Measurements from ENCODE around the gene ACSF3. TPM values are rescaled to one million over a fixed set of nuclear protein-coding genes. Genes with fewer than 3 reads are reported as not detected.

ACSF3 gene
- total RNA-seq, 1 donor from 2014 or later, result 21.7 TPM

DNA sequence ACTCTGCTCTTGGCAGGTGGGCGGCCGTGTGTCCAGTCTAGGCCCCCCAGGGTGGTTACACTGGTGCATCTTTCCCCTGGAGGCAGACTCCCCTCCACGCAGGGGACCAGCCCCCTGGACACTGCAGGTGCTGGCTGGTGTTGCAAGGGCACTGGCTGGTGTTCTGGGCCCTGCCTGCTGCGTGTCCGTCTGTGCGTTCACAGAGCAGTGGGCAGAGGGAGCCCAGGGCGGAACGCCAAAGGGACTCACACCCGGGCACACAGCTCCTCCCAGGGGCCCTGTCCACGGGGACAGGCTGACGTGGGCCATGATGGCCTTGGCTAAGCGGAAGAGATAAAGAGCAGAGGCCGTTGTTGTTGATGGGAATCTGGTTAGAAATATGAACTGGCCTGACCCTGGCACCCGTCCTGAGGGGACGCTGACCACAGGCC lies 27.3 kb downstream of the ACSF3 start:
- DNase-seq (ENCODE audit: extremely low read depth, low read depth, low spot score), result no peak

DNA sequence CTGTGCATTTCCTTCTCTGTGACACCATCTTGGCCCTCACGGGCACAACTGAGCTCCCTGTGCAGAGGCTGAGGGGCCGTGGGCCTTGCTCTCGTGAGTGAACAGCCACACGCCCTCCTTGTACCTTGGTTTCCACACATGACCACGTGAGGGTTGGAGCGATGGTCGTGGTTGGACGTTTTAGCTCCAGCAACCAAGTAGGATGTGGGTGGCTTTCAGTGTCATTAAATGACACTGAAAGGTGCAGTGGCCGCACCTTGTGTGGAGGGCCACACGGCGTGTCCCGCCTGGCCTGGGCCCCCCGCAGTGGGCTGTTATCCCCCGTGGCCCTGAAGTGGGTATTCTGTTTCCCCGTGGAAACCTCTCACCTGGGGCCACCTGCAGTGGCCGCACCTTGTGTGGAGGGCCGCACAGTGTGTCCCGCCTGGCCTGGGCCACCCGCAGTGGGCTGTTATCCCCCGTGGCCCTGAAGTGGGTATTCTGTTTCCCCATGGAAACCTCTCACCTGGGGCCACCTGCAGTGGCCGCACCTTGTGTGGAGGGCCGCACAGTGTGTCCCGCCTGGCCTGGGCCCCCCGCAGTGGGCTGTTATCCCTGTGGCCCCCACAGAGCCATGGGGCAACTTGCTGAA lies 28.2 kb downstream of the ACSF3 start:
- no peak for DNase-seq (ENCODE audit: extremely low read depth, low read depth, low spot score)

DNA sequence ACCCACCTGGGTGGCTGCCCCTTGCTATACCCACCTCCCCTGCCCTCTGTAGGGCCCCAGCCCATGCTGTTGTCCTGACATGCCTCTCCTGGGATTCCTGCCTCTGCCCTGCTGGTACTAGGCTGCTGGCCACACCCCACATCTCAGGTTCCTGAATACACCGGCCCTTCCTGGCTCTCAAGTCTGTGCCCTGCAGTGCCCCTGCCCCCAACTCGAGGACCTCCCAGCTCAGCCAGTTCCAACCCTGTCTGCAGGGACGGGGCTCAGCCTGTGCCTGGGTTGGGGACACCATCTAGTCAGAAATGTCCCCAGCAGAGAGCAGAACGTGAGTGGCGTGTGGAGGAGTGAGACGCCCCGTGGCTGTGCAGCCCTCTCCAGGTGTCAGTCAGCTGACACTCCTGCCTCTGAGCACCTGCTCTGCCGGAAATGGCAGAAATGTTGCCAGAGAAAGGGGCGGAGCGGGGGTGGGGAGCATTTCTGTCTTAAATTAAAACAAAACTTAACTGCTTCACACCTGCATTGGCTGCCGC lies 28.7 kb downstream of the ACSF3 start:
- DNase-seq (ENCODE audit: extremely low read depth, low read depth, low spot score), result no peak

DNA sequence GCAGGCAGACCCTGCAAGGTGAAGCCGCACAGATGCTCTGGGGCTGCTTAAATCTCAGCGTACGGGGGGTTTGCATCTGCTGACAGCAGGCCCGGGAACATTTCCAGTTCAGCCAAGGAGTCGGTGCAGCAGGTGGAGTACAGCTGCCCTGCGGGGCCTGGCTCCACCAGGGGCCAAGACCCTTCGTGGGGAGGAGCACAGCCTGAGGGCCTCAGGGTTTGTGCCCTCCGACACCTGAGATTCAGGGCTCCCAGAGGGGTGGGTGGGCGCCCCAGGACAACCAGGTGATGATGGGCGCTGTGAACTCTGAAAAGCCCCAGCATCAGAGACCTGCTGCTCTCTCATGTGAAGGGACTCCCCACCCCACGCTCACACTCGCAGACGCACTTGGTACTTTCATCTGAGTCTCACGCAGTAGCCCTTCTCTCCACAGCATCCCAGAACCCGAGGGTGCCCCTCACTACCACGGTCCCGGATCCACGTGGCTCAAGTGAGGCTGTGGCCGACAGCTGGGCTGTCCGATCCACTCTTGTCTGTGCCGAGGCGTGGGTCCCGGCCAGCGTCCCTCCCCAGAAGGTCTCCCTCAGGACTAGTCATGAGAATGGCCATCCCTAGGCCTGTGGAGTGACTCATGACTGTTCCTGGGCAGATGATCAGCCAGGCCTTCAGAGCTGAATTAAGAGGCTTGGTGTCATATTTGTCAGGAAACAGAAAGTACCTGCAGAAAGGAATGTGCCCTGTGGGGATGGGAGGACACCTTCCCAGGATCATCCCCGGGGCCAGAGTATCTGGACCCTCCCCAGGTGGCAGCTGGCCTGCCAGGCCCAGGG lies 29.6 kb downstream of the ACSF3 start:
- DNase-seq (ENCODE audit: extremely low read depth, low read depth, low spot score), result no peak

DNA sequence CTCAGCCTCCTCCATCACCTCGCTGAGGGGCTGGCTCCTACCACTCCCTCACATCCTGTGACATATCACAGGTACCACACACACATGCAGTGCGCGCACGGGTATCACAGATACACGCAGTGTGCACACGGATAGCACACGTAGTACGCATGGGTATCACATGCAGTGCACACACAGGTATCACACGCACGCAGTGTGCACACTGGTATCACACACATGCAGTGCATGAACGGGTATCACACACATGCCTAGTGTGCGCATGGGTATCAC lies 30.1 kb downstream of the ACSF3 start:
- no peak for DNase-seq (ENCODE audit: extremely low read depth, low read depth, low spot score)

DNA sequence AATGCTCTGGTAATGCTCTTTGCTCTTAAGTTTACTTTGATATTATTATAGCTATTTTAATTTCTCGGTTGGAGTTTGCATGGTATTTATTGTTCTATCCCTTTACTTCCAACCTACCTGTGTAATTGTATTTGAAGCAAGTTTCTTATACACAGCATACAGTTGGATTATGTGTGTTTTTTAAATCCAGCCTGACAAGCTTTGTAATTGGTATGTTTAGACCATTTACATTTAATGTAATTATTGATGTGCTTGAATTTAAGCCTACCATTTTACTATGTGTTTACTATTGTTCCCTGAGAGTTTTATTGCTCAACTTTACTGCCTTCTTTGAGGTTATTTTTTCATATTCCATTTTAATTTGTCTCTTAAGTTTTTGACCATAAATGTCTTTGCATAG lies 35.7 kb downstream of the ACSF3 start:
- no peak for DNase-seq (ENCODE audit: extremely low read depth, low read depth, low spot score)

DNA sequence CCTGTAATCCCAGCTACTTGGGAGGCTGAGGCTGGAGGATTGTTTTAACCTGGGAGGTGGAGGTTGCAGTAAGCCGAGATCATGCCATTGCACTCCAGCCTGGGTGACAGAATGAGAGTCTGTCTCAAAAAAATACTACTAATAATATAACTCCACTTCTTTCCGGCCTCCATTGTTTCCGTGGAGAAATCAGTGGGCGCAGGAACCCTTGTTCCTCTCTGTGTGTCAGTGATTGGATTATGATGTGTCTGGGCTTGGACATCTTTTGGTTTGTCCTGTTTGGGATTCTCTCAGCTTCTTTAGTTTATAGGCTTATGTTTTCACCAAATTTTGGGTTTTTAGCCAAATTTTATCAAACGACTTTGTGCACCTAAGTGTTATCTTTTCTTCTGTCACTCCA lies 36.8 kb downstream of the ACSF3 start:
- DNase-seq (ENCODE audit: extremely low read depth, low read depth, low spot score), result no peak

DNA sequence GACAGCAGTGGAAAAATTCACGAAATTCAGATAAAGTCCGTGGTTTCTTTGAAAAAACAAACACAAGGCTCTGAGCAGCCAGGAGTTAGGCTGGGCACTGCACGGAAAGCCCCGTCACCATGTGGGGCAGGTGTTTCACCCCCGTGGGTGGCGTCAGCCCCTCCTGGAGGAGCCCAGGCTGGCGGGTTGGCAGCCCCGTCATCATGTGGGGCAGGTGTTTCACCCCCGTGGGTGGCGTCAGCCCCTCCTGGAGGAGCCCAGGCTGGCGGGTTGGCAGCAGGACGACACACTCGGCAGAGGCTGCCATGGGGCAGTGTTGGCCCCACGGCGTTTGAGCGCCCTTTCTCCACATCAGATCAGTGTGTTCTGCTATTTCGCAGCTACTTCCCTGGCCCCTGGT lies 38.1 kb downstream of the ACSF3 start:
- no peak for DNase-seq (ENCODE audit: extremely low read depth, low read depth, low spot score)

DNA sequence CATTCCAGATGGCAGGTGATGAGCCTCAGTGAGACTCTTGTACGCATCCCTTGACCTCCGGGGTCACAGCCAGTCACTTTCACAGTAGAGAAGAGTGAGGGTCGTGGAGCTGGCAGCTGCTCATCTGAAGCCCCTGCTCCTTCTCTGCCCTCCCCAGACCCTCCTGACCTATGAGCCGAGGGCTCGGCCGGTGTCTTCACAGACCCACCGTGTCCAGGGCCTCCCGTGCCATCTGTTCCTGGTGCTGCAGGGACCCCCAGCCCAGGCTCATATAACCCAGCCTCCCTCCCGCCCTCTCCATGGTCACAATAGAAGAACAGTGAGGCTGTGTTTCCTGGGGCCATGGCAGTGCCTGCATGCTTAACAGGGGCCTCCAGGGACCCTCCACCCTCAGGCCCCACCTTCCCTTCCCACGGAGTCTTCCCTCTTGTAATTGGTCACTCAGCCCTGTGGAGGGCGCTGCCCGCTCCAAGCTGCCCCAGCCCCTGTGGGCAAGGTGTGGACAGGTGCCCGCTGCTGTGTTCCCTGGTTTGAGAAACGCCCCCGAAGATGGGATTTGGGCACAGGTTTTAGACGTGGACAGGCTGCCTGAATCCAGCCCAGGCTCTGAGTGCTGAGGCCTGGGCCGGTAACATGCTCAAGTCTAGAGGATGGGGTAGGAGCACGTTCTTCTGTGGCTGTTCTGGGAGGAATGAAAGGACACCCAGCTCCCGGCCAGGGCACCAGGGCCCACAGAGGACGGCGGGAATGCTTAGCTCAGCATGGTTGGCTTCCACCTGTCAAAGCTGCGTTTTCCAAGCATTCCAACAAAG lies 38.7 kb downstream of the ACSF3 start:
- no peak for DNase-seq (ENCODE audit: extremely low read depth, low read depth, low spot score)

DNA sequence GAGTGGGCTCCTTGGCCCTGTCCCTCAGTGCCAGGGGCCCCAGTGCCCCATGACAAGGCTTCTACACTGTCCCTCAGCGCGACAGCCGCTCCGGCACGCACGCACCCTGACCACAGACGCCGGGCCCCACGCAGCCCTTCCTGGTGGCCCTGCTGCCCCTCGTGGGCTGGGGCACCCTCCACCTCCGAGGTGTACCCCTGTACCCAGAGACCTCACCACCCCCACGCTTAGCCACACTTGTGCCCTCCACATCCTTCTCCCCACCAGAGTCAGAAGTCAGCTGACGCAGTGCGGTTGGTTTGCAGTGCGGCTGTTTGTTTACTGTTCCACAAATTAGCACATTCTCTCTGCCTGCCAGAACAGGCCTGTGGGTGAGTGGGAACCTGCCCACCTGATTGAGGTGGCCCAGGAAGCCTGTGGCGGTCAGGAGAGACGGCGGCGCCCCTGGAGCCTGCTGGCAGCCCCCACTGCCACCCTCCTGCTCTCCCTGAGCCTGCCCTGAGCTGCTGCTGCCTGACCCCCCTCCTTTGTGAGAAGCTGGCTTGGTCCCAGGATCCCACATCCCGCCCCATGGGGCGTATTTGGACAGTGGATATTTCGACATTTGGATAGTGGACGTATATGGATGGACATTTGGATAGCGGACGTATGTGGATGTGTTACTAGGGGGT lies 39.9 kb downstream of the ACSF3 start:
- DNase-seq (ENCODE audit: extremely low read depth, low read depth, low spot score), result no peak

DNA sequence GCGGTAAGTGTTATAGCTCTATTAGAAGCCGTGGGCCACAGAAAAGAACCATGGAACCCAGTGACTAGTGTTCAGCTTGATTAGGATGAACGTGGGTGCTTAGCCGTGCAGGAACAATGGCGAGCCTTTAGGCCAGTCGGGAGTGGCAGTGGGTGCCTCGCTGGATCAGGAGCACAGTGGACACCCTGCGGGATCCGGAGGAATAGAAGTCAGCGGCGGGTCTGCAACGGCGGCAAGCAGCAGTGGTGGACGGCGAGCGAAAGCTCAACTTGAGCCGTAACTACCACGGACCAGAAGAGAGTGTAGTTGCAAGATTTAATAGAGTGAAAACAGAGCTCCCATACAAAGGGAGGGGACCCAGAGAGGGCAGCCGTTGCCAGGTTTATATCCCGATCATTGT lies 40.6 kb downstream of the ACSF3 start:
- DNase-seq (ENCODE audit: extremely low read depth, low read depth, low spot score), result no peak

DNA sequence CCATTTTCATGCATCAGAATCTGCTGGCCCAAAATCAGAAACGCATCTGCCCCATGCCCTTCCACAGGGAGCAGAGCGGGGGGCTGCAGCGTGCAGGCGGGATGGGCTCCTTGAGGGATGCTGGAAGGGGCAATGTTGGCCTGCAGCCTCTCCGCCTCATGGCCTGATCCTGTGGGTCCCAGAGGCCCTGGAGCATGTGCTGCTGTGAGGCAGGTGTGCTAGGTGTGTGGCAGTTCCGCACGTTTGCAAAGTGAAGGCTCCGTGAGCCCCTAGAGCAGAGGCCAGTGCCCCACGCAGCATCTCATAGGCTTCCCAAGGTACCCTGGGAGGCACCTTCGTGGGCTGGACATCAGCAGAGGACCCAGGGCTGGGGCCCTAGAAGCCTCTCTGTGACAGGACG lies 41.5 kb downstream of the ACSF3 start:
- DNase-seq (ENCODE audit: extremely low read depth, low read depth, low spot score), result no peak

DNA sequence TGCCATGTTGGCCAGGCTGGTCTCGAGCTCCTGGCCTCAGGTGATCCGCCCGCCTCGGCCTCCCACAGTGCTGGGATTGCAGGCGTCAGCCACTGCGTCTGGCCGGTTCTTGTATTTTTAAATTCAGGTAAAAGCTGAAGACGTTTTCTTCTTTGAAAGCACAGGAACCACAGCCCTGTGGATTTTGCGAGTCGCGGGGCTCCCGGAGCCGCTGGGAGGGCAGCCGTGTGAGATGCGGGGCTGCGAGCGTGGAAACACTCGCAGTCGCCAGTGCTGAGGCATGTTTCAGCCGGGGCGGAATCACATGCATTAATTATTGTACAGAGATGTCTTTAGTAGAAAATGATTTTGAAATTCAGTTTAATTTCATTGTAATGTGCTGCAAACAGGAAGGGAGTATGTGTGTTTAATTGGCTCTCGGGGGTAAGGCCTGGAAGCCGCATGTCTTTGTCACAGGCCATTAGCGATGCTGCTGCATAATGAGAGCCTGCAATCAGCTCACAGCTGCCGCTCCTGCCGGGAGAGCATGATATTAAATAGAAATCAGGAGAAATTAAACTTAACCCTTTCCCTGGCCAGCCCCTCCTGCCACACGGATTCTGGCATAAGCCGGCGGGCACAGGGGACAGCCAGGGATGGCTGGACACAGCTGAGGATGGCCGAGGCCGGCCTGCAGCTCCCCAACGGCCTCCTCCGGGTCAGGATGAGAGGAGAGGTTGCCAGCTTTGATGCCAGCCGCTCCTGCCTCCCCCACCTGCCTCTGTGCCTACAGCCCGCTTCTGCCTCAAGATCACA lies 42.5 kb downstream of the ACSF3 start:
- no peak for DNase-seq (ENCODE audit: extremely low read depth, low read depth, low spot score)

DNA sequence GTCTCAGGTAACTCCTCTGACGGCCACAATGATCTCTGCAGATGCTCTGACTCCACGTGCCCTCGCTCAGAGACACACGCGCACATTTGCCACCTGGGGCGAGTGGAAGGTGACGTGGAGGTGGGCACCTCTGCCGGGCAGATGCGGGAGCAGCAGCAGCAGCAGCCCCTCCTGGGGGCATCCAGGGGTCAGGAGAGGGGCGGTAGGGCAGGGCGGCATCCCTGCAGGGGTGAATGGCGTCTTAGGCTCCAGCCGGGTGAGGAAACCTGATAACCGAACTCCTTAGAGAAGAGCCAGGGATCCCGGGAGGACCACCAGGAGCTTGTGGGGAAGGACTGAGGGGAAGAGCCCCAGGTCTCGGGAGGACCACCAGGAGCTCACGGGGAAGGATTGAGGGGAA lies 43.3 kb downstream of the ACSF3 start:
- no peak for DNase-seq (ENCODE audit: extremely low read depth, low read depth, low spot score)

DNA sequence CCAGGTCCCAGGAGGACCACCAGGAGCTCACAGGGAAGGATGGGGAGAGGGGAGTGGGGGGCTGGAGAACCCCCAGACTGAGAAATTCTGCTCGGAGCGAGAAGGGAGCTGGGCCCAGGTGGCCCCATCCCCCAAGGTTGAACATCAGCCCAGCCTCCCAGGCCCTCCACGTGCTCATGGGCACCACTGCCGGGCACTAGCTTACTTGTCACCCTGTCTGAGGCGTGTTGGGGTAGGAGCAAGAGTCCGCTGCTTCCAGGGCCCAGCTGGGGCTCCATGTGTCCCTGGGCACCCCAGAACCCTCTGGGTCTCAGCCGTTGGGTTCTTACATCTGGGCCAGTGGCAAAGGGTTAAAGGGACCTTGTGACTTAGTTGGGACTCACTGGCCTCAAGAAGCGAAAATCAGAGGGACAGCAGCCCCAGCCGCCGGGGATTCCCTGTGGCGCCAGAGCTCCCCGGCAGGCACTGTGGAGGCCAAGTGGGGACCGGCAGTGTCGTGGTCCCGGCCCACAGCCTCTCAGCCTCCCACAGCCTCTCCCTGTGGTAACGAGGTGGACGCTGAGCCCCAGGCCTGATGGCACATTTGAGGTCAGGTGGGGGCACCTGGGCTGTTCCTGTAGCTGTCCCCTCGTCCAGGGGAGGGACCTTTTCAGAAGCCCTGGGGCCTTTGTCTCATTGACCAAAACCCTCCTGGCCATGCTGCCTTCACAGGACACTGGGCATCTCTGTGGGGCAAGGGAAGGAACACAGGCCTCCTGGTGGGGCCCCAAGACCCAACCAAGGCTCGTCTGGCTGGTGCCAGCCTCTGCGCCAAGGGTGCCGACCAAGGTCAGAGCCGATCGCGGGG lies 44.2 kb downstream of the ACSF3 start:
- no peak for DNase-seq (ENCODE audit: extremely low read depth, low read depth, low spot score)

DNA sequence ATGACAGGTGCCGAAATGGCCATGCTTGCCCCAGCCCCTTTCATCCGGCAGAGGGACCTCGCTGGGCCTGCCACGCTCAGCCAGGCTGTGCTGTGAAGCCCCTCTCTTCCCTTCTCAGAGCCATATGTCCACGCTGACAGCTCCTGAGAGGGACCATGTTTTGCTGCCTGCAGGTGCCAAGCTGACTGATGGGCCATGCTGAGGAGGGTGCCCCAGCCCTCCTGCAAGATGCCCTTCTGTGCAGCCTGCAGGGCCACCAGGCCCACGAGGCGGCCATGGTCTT lies 44.8 kb downstream of the ACSF3 start:
- DNase-seq (ENCODE audit: extremely low read depth, low read depth, low spot score), result no peak

DNA sequence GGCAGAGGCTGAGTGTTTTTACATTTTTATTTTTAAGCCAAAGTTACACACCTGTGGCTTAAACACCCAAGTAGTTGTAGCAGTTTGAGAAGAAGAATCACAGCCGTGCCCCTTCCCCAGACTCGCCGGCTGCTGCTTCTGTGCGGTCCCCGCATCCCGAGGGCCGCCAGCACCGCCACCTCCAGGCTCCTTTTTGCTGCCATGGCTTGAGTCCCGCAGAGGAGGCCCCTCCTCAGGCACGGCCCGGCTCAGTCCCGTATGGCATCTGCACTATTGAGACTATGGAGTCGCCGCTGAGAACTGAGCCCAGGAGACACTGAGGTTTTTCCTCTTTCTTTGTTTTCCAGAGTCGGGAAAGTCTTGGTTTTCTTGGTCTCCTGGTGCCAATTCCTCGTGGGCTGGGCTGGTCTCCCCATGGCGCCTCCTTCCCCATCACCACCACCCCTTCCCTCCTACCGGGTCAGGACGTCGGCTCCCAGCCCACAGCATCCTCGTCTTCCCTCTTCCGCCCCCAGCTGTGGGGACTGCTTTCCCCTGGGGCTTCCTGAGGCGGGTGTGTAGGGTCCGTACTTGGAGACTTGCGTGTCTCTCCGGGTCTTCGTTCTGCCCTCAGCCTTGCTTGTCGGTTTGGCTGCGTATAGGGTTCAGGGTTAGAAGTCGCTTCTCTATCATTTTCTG lies 45.3 kb downstream of the ACSF3 start:
- DNase-seq (ENCODE audit: extremely low read depth, low read depth, low spot score), result no peak

DNA sequence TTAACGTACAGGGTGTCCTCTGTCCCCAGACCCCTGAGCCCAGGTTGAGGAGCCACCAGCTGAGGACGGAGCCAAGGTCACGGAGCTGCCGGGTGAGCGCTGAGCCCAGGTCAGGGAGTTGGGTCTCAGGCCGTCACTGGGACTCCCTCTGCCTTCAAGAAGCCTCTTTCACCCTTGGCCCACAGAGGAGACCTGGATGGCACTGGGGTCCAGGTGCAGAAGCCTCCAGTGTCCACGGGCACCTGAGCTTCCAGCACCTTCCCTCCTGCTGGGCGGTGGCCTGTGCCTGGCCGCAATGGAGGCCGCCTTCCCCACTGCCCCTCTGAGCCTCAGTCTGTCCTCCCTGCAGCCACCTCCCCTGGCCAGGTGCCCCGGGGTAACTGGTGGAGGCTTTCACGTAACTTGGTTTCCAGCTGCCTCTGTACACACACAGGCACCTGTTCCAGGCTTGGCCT lies 46.3 kb downstream of the ACSF3 start:
- no peak for DNase-seq (ENCODE audit: extremely low read depth, low read depth, low spot score)

DNA sequence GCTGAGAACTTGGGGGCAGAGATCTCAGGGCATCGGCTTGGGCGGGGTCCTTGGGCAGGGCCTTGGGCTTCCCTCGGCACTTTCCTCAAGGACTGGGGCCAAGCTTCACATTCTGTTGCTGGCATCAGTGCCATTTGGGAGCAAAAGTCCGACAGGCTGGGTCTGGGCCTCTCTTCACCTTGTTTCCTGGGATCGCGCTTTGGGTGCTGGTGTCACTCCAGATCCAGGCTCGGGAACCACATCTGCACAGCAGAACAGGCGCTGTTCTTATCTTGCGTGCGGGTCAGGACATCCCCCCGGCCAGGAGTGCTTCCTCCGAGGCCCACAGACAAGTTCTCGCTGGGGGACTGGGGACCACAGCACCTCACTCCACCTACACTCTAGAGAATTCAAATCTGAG lies 46.7 kb downstream of the ACSF3 start:
- DNase-seq (ENCODE audit: extremely low read depth, low read depth, low spot score), result no peak
